H9 (cell line): ENCODE data around the gene TMED8. TPM values are rescaled to one million over a fixed set of nuclear protein-coding genes. Genes with fewer than 3 reads are reported as not detected.

Experiments
- DNase-seq: peaks from one replicate; pipeline ENCODE4 v3.0.0-alpha.2; 2017
- H2AFZ ChIP-seq: one replicate; pipeline ENCODE4 v1.6.1; 2013; ENCODE audit warnings: mild to moderate bottlenecking, low read length, control low read depth, moderate library complexity
- H2AK5ac ChIP-seq: 2 replicates; pipeline ENCODE4 v1.6.1; 2013; ENCODE audit warnings: low read length, control low read depth, mixed read lengths; ENCODE audit not compliant: insufficient read length
- H2BK120ac ChIP-seq: one replicate; pipeline ENCODE4 v1.6.1; 2013; ENCODE audit warnings: low read depth, mild to moderate bottlenecking, low read length, control low read depth, inconsistent platforms; ENCODE audit not compliant: poor library complexity, severe bottlenecking
- H2BK12ac ChIP-seq: 2 replicates; pipeline ENCODE4 v1.6.1; 2013; ENCODE audit warnings: low read length, control low read depth, mixed read lengths, low read depth; ENCODE audit not compliant: insufficient read length
- H2BK15ac ChIP-seq: 2 replicates; pipeline ENCODE4 v1.6.1; 2013; ENCODE audit warnings: low read depth, low read length, control low read depth
- H2BK20ac ChIP-seq: one replicate; pipeline ENCODE4 v1.6.1; 2013; ENCODE audit warnings: low read depth, mild to moderate bottlenecking, low read length, control low read depth, inconsistent platforms; ENCODE audit not compliant: poor library complexity, severe bottlenecking
- H2BK5ac ChIP-seq: 2 replicates; pipeline ENCODE4 v1.6.1; 2013; ENCODE audit warnings: low read length, control low read depth, mixed read lengths; ENCODE audit not compliant: insufficient read length
- H3K14ac ChIP-seq: 2 replicates; pipeline ENCODE4 v1.6.1; 2013; ENCODE audit warnings: low read length, control low read depth; ENCODE audit not compliant: insufficient read depth
- H3K18ac ChIP-seq: 2 replicates; pipeline ENCODE4 v1.6.1; 2013; ENCODE audit warnings: low read depth, mild to moderate bottlenecking, mixed read lengths, low read length, control low read depth; ENCODE audit not compliant: insufficient read length
- H3K23ac ChIP-seq: 2 replicates; pipeline ENCODE4 v1.6.1; 2013; ENCODE audit warnings: low read length, control low read depth, mixed read lengths, low read depth; ENCODE audit not compliant: insufficient read length
- H3K23me2 ChIP-seq: 2 replicates; pipeline ENCODE4 v1.6.1; 2013; ENCODE audit warnings: low read depth, mild to moderate bottlenecking, mixed read lengths, low read length, control low read depth; ENCODE audit not compliant: insufficient read length, poor library complexity, severe bottlenecking
- H3K27ac ChIP-seq: 2 replicates; pipeline ENCODE4 v1.5.1; 2013; ENCODE audit warnings: low read length, control low read depth, mixed read lengths, low read depth; ENCODE audit not compliant: insufficient read length
- H3K27me3 ChIP-seq: 2 replicates; pipeline ENCODE4 v1.6.1; 2013; ENCODE audit warnings: low read length, control low read depth, inconsistent platforms; ENCODE audit not compliant: insufficient read depth
- H3K4ac ChIP-seq: 2 replicates; pipeline ENCODE4 v1.6.1; 2013; ENCODE audit warnings: low read depth, mild to moderate bottlenecking, control low read depth, inconsistent platforms, low read length, moderate library complexity
- H3K4me1 ChIP-seq: 2 replicates; pipeline ENCODE4 v1.6.1; 2013; ENCODE audit warnings: low read length, control low read depth, inconsistent platforms; ENCODE audit not compliant: insufficient read depth
- H3K4me2 ChIP-seq: 2 replicates; pipeline ENCODE4 v1.6.1; 2013; ENCODE audit warnings: low read length, control low read depth, mixed read lengths; ENCODE audit not compliant: insufficient read length, insufficient read depth
- H3K56ac ChIP-seq: 2 replicates; pipeline ENCODE4 v1.6.1; 2013; ENCODE audit warnings: low read depth, mild to moderate bottlenecking, mixed read lengths, low read length, control low read depth; ENCODE audit not compliant: insufficient read length
- H3K79me1 ChIP-seq: 2 replicates; pipeline ENCODE4 v1.6.1; 2013; ENCODE audit warnings: low read depth, mild to moderate bottlenecking, moderate library complexity, low read length, control low read depth, inconsistent platforms; ENCODE audit not compliant: insufficient read depth, poor library complexity, severe bottlenecking
- H3K79me2 ChIP-seq: 2 replicates; pipeline ENCODE4 v1.6.1; 2013; ENCODE audit warnings: low read length, control low read depth, inconsistent platforms; ENCODE audit not compliant: insufficient read depth
- H3K9ac ChIP-seq: 2 replicates; pipeline ENCODE4 v1.6.1; 2013; ENCODE audit warnings: low read length, control low read depth, mixed read lengths; ENCODE audit not compliant: insufficient read length; ENCODE audit errors: extremely low read depth
- H3K9me3 ChIP-seq: one replicate; pipeline ENCODE4 v1.6.1; 2013; ENCODE audit warnings: low read depth, low read length, inconsistent platforms; ENCODE audit not compliant: control insufficient read depth
- H3T11ph ChIP-seq: one replicate; pipeline ENCODE4 v1.6.1; 2013; ENCODE audit warnings: mild to moderate bottlenecking, low read length, control low read depth, inconsistent platforms
- H4K20me1 ChIP-seq: one replicate; pipeline ENCODE4 v1.6.1; 2013; ENCODE audit not compliant: control insufficient read depth, insufficient read length, insufficient read depth
- H4K5ac ChIP-seq: 2 replicates; pipeline ENCODE4 v1.6.1; 2013; ENCODE audit warnings: low read depth, mild to moderate bottlenecking, mixed read lengths, low read length, control low read depth; ENCODE audit not compliant: insufficient read length
- H4K8ac ChIP-seq: replicated peaks from 2 replicates; pipeline ENCODE4 v1.6.1; 2013; ENCODE audit warnings: low read length, control low read depth, mixed read lengths, low read depth; ENCODE audit not compliant: insufficient read length
- H4K91ac ChIP-seq: 2 replicates; pipeline ENCODE4 v1.6.1; 2013; ENCODE audit warnings: low read depth, mild to moderate bottlenecking, moderate library complexity, mixed read lengths, low read length, control low read depth; ENCODE audit not compliant: insufficient read length
- H3K27ac Mint-ChIP-seq, 3 experiments: 2 replicates in 2 of 3; 3 replicates in 1 of 3; pipeline ENCODE4 v1.8.0; 2020 to 2021; ENCODE audit warnings: mixed read lengths in 3 of 3, mild to moderate bottlenecking in 1 of 3, moderate library complexity in 1 of 3
- H3K27me3 Mint-ChIP-seq: 2 replicates; pipeline ENCODE4 v1.8.0; 2021; ENCODE audit warnings: low read depth, mild to moderate bottlenecking, moderate library complexity, mixed read lengths
- H3K36me3 Mint-ChIP-seq, 3 experiments: 2 replicates in 2 of 3; 3 replicates in 1 of 3; pipeline ENCODE4 v1.8.0; 2020 to 2021; ENCODE audit warnings: low read depth in 3 of 3, mixed read lengths in 3 of 3; ENCODE audit not compliant: insufficient read depth in 1 of 3
- H3K4me1 Mint-ChIP-seq, 2 experiments: 2 replicates each; pipeline ENCODE4 v1.8.0; 2020; ENCODE audit warnings: mixed read lengths in 2 of 2
- H3K4me3 Mint-ChIP-seq, 2 experiments: 2 replicates in 1 of 2; 3 replicates in 1 of 2; pipeline ENCODE4 v1.8.0; 2020 to 2021; ENCODE audit warnings: mild to moderate bottlenecking in 2 of 2, mixed read lengths in 2 of 2, moderate library complexity in 1 of 2
- H3K9me3 Mint-ChIP-seq, 2 experiments: 2 replicates in 1 of 2; 3 replicates in 1 of 2; pipeline ENCODE4 v1.8.0; 2020; ENCODE audit warnings: mild to moderate bottlenecking in 2 of 2, mixed read lengths in 2 of 2, moderate library complexity in 1 of 2
- WGBS: extraction: QIAGEN DNeasy Blood & Tissue Kit; methylation state at CpG from one replicate; pipeline ENCODE4 v1.1.7; 2013; ENCODE audit warnings: missing lambda C conversion rate, low lambda C conversion rate, mixed read lengths; ENCODE audit not compliant: insufficient read length; ENCODE audit errors: extremely low coverage; 5-methylcytosine and 5-hydroxymethylcytosine counted together
- total RNA-seq: library from RNA; stranded (reverse); gene quantifications from 2 replicates; pipeline ENCODE4 v1.2.1, GENCODE V29; 2021
- TF ChIP-seq, protein P1 (sequence below): fragments of 200-600 bp; sonication (generic); conservative IDR thresholded peaks from 3 replicates; pipeline ENCODE4 v1.8.0; 2021; ENCODE audit warnings: antibody characterized with exemption, mild to moderate bottlenecking

The TMED8 gene
- total RNA-seq, 1 experiment from 2014 or later = 9.5 TPM

- no peaks in the 10 kb centered on the region for H3K4me1 ChIP-seq
- H3K4ac ChIP-seq = no peak overlapping the region
- no peak overlapping the region for H4K5ac ChIP-seq
- no peak overlapping the region for H4K8ac ChIP-seq
- no peak overlapping the region for H3K27ac ChIP-seq
- H2BK20ac ChIP-seq = no peak overlapping the region
- H2AFZ ChIP-seq = no peak overlapping the region
- no peaks in the 10 kb centered on the region for H3K79me2 ChIP-seq
- no peak overlapping the region for H3K23ac ChIP-seq
- no peak overlapping the region for H3K56ac ChIP-seq
- H3K79me1 ChIP-seq = no peaks in the 10 kb centered on the region
- no peak overlapping the region for H2AK5ac ChIP-seq
- Mint-ChIP-seq H3K27me3 (no peaks in the 10 kb centered on the region), H3K27ac (peak overlapping the region in 2 of 3 experiments; percentile 23 to 54; a peak in 2 of 7 replicates), H3K4me1 (peaks cover 0 to 5% of the 10 kb centered on the region in 2 experiments; a peak in 1 of 4 replicates), H3K36me3 (no peaks in the 10 kb centered on the region), H3K4me3 (no peak overlapping the region), H3K9me3 (no peaks in the 10 kb centered on the region)
- no peak overlapping the region for H3K4me2 ChIP-seq
- H2BK120ac ChIP-seq = no peak overlapping the region
- H3K14ac ChIP-seq = no peak overlapping the region
- no peak overlapping the region for H3K18ac ChIP-seq
- no peaks in the 10 kb centered on the region for H4K20me1 ChIP-seq
- no peak overlapping the region for H2BK15ac ChIP-seq
- DNase-seq = no peak
- H4K91ac ChIP-seq = no peak overlapping the region
- TF ChIP-seq, protein P1, sequence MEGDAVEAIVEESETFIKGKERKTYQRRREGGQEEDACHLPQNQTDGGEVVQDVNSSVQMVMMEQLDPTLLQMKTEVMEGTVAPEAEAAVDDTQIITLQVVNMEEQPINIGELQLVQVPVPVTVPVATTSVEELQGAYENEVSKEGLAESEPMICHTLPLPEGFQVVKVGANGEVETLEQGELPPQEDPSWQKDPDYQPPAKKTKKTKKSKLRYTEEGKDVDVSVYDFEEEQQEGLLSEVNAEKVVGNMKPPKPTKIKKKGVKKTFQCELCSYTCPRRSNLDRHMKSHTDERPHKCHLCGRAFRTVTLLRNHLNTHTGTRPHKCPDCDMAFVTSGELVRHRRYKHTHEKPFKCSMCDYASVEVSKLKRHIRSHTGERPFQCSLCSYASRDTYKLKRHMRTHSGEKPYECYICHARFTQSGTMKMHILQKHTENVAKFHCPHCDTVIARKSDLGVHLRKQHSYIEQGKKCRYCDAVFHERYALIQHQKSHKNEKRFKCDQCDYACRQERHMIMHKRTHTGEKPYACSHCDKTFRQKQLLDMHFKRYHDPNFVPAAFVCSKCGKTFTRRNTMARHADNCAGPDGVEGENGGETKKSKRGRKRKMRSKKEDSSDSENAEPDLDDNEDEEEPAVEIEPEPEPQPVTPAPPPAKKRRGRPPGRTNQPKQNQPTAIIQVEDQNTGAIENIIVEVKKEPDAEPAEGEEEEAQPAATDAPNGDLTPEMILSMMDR = no peak
- H3T11ph ChIP-seq = no peak overlapping the region
- no CpG with 5 or more reads among the region's 1 CpG for WGBS
- H3K23me2 ChIP-seq = no peaks in the 10 kb centered on the region
- no peaks in the 10 kb centered on the region for H3K27me3 ChIP-seq
- H3K9me3 ChIP-seq = no peaks in the 10 kb centered on the region
- H2BK12ac ChIP-seq = no peak overlapping the region
- H2BK5ac ChIP-seq = no peak overlapping the region
- H3K9ac ChIP-seq = no peak overlapping the region
Observed at GRCh38 chr14:77369285-77369684, 7.6 kb downstream of the TMED8 start.
